DND-41 (cell line): ENCODE measurements around the gene SLC17A6.

Experiments
- ATAC-seq: fragments of 200-7000 bp; cut with Tn5 transposase; 3 replicates; pipeline ENCODE4 v1.9.1; 2021; ENCODE audit warnings: low read depth; ENCODE audit not compliant: insufficient read depth
- DNase-seq: peaks from one replicate; pipeline ENCODE4 v3.0.0-alpha.2; 2020
- H2AFZ ChIP-seq: 2 replicates; pipeline ENCODE4 v1.6.0; 2012; ENCODE audit warnings: low read depth, low read length
- H3K27ac ChIP-seq: 2 replicates; pipeline ENCODE4 v1.5.1; 2012; ENCODE audit warnings: low read length, inconsistent platforms
- H3K27me3 ChIP-seq: fragments of 200-600 bp; sonication (generic); 2 replicates; pipeline ENCODE4 v1.6.0; 2012; ENCODE audit warnings: low read length, mild to moderate bottlenecking, inconsistent platforms; ENCODE audit not compliant: insufficient read depth, poor library complexity
- H3K36me3 ChIP-seq: 2 replicates; pipeline ENCODE4 v1.5.1; 2012; ENCODE audit warnings: low read length, inconsistent platforms; ENCODE audit not compliant: insufficient read depth
- H3K4me1 ChIP-seq: 2 replicates; pipeline ENCODE4 v1.5.1; 2012; ENCODE audit warnings: mild to moderate bottlenecking, low read length; ENCODE audit not compliant: insufficient read depth
- H3K4me2 ChIP-seq: 2 replicates; pipeline ENCODE4 v1.6.0; 2012; ENCODE audit warnings: mild to moderate bottlenecking, moderate library complexity, low read length, inconsistent platforms; ENCODE audit not compliant: insufficient read depth
- H3K4me3 ChIP-seq, 2 experiments: fragments of 200-600 bp in 1 of 2; shearing (Covaris generic) in 1 of 2; 2 replicates each; pipeline ENCODE4 v1.5.1; 2012 to 2016; ENCODE audit warnings: inconsistent platforms in 2 of 2, low read length in 2 of 2, mild to moderate bottlenecking in 2 of 2, low read depth in 1 of 2, moderate library complexity in 1 of 2
- H3K79me2 ChIP-seq: 2 replicates; pipeline ENCODE4 v1.6.0; 2012; ENCODE audit warnings: low read length, inconsistent platforms; ENCODE audit not compliant: insufficient read depth
- H3K9ac ChIP-seq: 2 replicates; pipeline ENCODE4 v1.6.0; 2012; ENCODE audit warnings: low read depth, mild to moderate bottlenecking, inconsistent platforms, low read length, moderate library complexity
- H3K9me3 ChIP-seq: 2 replicates; pipeline ENCODE4 v1.5.1; 2012; ENCODE audit warnings: low read length, moderate library complexity, mild to moderate bottlenecking, inconsistent platforms; ENCODE audit not compliant: insufficient read depth, severe bottlenecking
- H4K20me1 ChIP-seq: 2 replicates; pipeline ENCODE4 v1.6.0; 2012; ENCODE audit warnings: low read length; ENCODE audit not compliant: insufficient read depth
- CTCF ChIP-seq: IDR thresholded peaks from 2 replicates; pipeline ENCODE4 v1.5.1; 2012; ENCODE audit warnings: borderline replicate concordance, low read length, moderate library complexity, mild to moderate bottlenecking; ENCODE audit not compliant: poor library complexity, severe bottlenecking; ENCODE audit errors: extremely low read depth
- EZH2 ChIP-seq: IDR thresholded peaks from 3 replicates; pipeline ENCODE4 v1.6.1; 2012; ENCODE audit warnings: borderline replicate concordance, low read depth, mild to moderate bottlenecking, moderate library complexity, low read length, inconsistent platforms; ENCODE audit not compliant: severe bottlenecking

Gene SLC17A6

GRCh38 chr11:22415476-22415875, 77.3 kb downstream of the SLC17A6 start:
- Histone ChIP-seq H3K9me3 (no peaks in the 10 kb centered on the region), H4K20me1 (no peaks in the 10 kb centered on the region), H3K36me3 (no peaks in the 10 kb centered on the region), H3K4me1 (no peaks in the 10 kb centered on the region), H3K27ac (no peak overlapping the region), H2AFZ (no peak overlapping the region), H3K79me2 (no peaks in the 10 kb centered on the region), H3K9ac (no peak overlapping the region), H3K4me2 (no peak overlapping the region), H3K27me3 (no peaks in the 10 kb centered on the region), H3K4me3 (no peak overlapping the region)
- DNase-seq (no peak), ATAC-seq (no peak)
- TF ChIP-seq EZH2 (no peak), CTCF (no peak)

- Histone ChIP-seq H3K36me3 (no peaks in the 10 kb centered on the region), H3K27me3 (no peaks in the 10 kb centered on the region), H4K20me1 (no peaks in the 10 kb centered on the region), H3K27ac (no peak overlapping the region), H3K4me3 (no peak overlapping the region), H2AFZ (no peak overlapping the region), H3K4me1 (no peaks in the 10 kb centered on the region), H3K9ac (no peak overlapping the region), H3K9me3 (no peaks in the 10 kb centered on the region), H3K79me2 (no peaks in the 10 kb centered on the region), H3K4me2 (no peak overlapping the region)
- no peak for DNase-seq
- TF ChIP-seq EZH2 (no peak), CTCF (no peak)
- no peak for ATAC-seq
Observed at GRCh38 chr11:22416462-22416861, 78.3 kb downstream of the SLC17A6 start.

- Histone ChIP-seq H3K4me1 (no peaks in the 10 kb centered on the region), H3K27ac (no peak overlapping the region), H4K20me1 (no peaks in the 10 kb centered on the region), H3K27me3 (no peaks in the 10 kb centered on the region), H3K9ac (no peak overlapping the region), H3K79me2 (no peaks in the 10 kb centered on the region), H3K4me2 (no peak overlapping the region), H3K4me3 (no peak overlapping the region), H3K9me3 (no peaks in the 10 kb centered on the region), H2AFZ (no peak overlapping the region), H3K36me3 (no peaks in the 10 kb centered on the region)
- ATAC-seq (no peak), DNase-seq (no peak)
- TF ChIP-seq CTCF = no peak
- TF ChIP-seq EZH2 = no peak
Observed at GRCh38 chr11:22426915-22427314, 88.7 kb downstream of the SLC17A6 start.
